IgD-negative memory B cell (primary cell): ENCODE measurements around the gene LMX1B. TPM values are rescaled to one million over a fixed set of nuclear protein-coding genes. Genes with fewer than 3 reads are reported as not detected.
"Not testable (repeated sequence)": the region's sequence is repeated elsewhere in the genome, so short reads cannot be mapped to it uniquely, and the experiment has no call there.

ENCODE experiments used
- H3K27ac Mint-ChIP-seq, 3 donors: one replicate each; pipeline ENCODE4 v1.8.0; 2020 to 2022; ENCODE audit warnings: mild to moderate bottlenecking in 3 of 3, mixed read lengths in 3 of 3, moderate library complexity in 1 of 3
- H3K27me3 Mint-ChIP-seq: one replicate; pipeline ENCODE4 v1.8.0; 2021; ENCODE audit warnings: mixed read lengths
- H3K36me3 Mint-ChIP-seq: one replicate; pipeline ENCODE4 v1.8.0; 2020; ENCODE audit warnings: mild to moderate bottlenecking, mixed read lengths
- H3K4me1 Mint-ChIP-seq, 3 donors: one replicate each; pipeline ENCODE4 v1.8.0; 2020 to 2022; ENCODE audit warnings: mixed read lengths in 3 of 3, mild to moderate bottlenecking in 1 of 3
- H3K4me3 Mint-ChIP-seq, 4 donors: one replicate each; pipeline ENCODE4 v1.8.0; 2020 to 2022; ENCODE audit warnings: mild to moderate bottlenecking in 4 of 4, mixed read lengths in 4 of 4, moderate library complexity in 3 of 4
- H3K9me3 Mint-ChIP-seq, 3 donors: one replicate each; pipeline ENCODE4 v1.8.0; 2020 to 2021; ENCODE audit warnings: mixed read lengths in 3 of 3, mild to moderate bottlenecking in 1 of 3
- polyA plus RNA-seq: library from polyadenylated mRNA; unstranded; fragments of 300-500 nt; fragmentation: Illumina TruSeq; gene quantifications from one replicate; pipeline ENCODE4 v1.2.3, GENCODE V29; 2021

LMX1B gene
- polyA plus RNA-seq, 1 donor from 2014 or later, result not detected

DNA sequence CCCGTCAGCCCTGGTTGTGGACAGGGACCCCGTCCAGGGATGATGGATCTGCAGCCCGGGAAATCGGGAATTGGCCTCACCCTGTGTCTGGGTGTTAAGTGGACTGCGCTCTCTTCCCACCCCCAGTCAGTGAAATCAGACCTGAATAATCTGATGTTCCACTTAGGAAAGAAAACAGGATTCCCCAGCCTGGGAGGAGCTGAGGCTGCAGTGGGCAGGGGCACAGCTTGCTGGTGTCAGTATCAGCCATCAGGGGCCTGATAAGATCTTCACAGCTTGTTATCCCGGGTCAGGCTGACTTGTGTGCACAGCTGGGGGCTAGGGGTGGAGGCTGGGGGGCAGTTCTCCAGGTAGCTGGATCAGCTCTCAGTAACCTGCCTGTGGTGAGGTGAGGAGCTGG lies 29.1 kb downstream of the LMX1B start:
- Mint-ChIP-seq H3K36me3 (no peaks in the 10 kb centered on the region), H3K27me3 (peaks cover 42% of the 10 kb centered on the region), H3K9me3 (no peaks in the 10 kb centered on the region), H3K4me1 (peaks cover 0 to 4% (median 1%) of the 10 kb centered on the region in 3 donors), H3K27ac (no peak overlapping the region), H3K4me3 (no peak overlapping the region)

DNA sequence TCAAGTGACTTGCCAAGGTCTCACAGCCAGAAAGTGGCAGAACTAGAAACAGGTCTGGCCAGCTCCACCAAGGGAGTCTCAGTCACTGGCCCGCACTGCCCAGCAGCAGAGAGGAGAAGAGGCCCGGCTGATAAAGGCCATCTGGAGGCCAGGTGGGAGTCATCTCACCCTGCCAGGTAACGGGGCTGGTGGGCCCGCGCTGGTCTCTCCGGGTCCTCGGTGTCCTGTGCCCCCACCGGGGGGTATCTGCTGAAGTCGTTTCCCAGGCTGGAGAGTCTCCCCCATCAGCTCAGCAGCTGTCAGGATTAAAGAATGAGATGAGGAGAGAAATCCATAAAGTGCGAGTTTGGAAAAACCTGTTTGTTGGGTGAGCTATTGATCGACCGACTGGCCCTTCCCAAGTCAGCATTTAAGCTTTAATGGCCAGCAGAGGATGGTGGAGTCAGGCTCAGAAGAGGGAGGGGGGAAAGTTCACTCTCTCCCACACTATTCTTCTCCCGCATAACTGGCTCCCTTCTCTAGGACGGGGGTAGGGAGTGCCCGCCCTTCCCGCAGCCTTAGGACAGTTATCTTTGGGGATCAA lies 30.3 kb downstream of the LMX1B start:
- Mint-ChIP-seq H3K36me3 (no peaks in the 10 kb centered on the region), H3K27ac (no peak overlapping the region), H3K27me3 (peaks cover 41% of the 10 kb centered on the region), H3K4me1 (peaks cover 0 to 1% (median 0%) of the 10 kb centered on the region in 3 donors), H3K4me3 (no peak overlapping the region), H3K9me3 (no peaks in the 10 kb centered on the region)

DNA sequence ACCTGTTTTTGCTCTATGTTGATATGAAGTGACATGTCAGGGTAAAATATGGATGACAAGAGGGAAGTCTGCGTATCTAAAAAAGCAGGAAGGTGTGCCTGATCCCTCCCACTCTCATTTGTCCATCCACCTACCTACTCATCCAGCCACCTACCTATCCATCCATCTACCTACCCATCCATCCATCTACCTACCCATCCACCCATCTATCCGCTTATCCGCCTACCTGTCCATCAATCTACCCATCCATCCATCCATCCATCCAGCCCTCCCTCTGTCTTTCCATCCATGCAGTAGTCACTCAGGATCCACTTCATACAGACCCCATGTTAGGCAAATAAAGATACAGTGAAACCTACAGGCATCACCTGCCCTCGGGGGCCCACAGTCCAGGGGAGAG lies 32.4 kb downstream of the LMX1B start:
- peaks cover 0 to 4% (median 0%) of the 10 kb centered on the region in 3 donors for H3K4me1 Mint-ChIP-seq
- no peak overlapping the region for H3K27ac Mint-ChIP-seq
- no peaks in the 10 kb centered on the region for H3K9me3 Mint-ChIP-seq
- H3K27me3 Mint-ChIP-seq, result peaks cover 47% of the 10 kb centered on the region
- H3K36me3 Mint-ChIP-seq, result no peaks in the 10 kb centered on the region
- peak overlapping the region in 1 of 4 donors; percentile 77 for H3K4me3 Mint-ChIP-seq

DNA sequence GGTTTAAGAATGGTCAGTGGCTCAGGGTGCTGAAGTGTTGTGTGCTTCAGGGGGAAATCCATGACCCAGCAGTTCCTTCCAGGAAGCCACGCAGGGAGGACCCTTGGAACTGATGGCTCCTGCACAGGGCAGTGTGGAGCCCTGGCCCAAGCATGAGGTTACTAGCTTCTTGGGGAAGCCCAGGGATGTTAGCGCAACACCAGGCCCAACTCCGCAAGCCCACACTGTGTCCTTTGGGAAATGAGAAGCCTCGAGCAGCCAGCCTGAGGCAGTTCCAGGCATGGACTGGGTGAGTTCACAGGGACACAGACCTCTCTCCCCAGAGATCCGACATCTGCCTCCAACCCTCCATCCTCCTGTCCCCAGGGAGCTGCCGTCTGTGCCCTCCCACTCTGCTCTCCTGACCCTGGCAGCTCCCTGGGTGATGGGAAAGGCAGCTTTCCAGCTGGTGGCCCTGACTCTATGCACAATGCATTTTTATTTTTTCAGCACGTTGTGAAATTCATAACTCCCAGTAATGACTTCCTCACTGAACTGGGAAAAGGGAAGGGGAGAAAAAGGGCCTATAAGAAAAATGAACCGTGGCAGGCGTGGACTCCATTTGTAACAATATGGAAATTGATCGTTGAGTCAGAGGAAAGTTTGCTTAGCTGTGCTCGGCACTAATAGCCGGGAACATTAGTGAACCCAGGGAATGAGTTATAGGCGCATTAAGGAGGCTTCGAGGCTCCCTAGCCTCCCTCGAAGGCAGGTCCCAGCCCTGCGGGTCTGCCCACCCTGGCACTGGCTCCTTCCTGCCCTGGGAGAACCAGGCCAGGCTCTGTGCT lies 34.1 kb downstream of the LMX1B start:
- Mint-ChIP-seq H3K36me3 (no peaks in the 10 kb centered on the region), H3K27me3 (peaks cover 46% of the 10 kb centered on the region), H3K4me1 (peaks cover 0 to 3% (median 0%) of the 10 kb centered on the region in 3 donors), H3K27ac (no peak overlapping the region), H3K4me3 (no peak overlapping the region), H3K9me3 (no peaks in the 10 kb centered on the region)

DNA sequence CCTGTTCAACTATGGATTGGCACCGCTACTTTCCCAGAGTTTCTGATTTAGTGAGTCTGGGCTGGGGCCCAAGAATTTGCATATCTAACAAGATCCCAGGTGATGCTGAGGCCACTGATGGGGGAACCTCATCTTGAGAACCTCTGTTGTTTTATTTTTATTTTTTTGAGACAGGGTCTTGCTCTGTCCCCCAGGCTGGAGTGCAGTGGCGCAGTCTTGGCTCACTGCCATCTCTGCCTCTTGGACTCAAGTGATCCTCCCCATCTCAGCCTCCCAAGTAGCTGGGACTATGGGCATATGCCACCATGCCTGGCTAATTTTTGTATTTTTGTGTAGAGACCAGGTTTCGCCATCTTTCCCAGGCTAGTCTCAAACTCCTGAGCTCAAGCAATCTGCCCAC lies 35.7 kb downstream of the LMX1B start:
- Mint-ChIP-seq H3K27me3 (peaks cover 48% of the 10 kb centered on the region), H3K9me3 (no peaks in the 10 kb centered on the region), H3K4me3 (no peak overlapping the region), H3K27ac (no peak overlapping the region), H3K4me1 (peaks cover 0 to 3% (median 0%) of the 10 kb centered on the region in 3 donors), H3K36me3 (no peaks in the 10 kb centered on the region)

DNA sequence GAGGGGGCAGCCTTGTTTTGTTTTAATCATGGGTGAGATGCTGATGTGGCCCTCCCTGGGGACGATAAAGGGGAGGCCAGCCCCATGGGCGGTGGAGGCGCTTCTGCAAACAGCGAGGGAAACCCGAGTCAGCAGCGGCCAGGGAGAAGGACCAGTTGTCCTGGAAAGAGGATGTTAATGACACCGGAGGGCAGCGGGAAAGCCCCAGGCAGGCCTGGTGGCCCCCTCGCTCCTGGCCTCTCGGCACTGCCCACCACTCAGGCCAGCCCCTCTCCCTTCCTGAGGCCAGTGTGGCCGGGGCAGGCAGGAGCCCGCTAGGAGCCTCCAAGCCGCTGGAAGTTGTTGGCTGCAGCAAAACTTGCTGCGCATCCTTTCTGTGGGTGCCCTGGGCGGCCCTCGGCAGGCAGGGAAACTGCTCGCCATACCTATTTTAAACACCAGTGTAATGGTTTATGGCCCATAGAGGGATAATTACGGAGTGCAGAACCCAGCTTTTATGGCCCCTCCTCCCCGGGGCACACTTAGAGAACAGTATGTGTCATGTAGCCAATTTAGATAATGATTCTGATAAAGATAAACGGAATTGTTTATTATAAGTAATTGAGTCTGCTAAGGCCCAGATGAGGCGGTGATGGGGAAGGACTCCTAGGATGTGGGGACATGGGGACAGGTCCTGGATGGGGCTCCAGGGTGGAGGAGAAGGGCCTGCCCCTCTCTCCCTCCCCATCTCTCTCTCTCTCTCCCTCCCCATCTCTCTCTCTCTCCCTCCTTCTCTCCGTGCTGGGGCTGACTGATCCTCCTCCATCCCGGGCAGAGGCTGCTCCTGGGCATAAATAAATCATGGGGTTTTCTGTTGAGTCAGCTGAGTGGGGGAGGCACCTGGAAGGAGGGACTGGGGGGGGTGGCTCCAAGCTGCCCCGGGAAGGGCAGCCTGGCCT lies 36.9 kb downstream of the LMX1B start:
- Mint-ChIP-seq H3K4me3 (no peak overlapping the region), H3K36me3 (no peaks in the 10 kb centered on the region), H3K9me3 (no peaks in the 10 kb centered on the region), H3K4me1 (peaks cover 0 to 3% (median 0%) of the 10 kb centered on the region in 3 donors), H3K27me3 (peaks cover 48% of the 10 kb centered on the region), H3K27ac (no peak overlapping the region)

DNA sequence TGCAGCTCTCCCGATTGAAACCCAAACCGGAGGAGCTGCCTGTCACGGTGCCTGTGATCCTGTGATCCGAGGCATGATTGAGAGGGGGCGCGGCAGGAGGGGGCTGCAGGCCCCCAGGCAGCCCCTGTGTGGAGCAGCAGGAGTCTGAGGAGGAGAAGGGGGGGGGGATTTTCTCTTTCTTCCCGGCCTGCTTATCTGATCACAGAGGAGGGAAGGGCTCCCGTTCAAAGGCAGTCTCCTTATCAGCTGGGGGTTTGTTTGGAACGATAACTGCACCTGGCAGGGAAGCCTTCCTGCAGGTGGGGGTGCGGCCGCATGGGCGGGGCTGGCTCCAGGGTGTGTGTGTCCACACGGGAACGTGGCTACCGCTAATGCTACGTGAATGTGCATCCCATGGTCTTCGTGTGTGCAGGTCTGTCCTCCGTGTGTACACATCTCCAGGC lies 38.4 kb downstream of the LMX1B start:
- H3K36me3 Mint-ChIP-seq, result no peaks in the 10 kb centered on the region
- no peaks in the 10 kb centered on the region for H3K9me3 Mint-ChIP-seq
- peaks cover 0 to 3% (median 0%) of the 10 kb centered on the region in 3 donors for H3K4me1 Mint-ChIP-seq
- H3K4me3 Mint-ChIP-seq, result no peak overlapping the region
- peaks cover 46% of the 10 kb centered on the region for H3K27me3 Mint-ChIP-seq
- H3K27ac Mint-ChIP-seq, result no peak overlapping the region

DNA sequence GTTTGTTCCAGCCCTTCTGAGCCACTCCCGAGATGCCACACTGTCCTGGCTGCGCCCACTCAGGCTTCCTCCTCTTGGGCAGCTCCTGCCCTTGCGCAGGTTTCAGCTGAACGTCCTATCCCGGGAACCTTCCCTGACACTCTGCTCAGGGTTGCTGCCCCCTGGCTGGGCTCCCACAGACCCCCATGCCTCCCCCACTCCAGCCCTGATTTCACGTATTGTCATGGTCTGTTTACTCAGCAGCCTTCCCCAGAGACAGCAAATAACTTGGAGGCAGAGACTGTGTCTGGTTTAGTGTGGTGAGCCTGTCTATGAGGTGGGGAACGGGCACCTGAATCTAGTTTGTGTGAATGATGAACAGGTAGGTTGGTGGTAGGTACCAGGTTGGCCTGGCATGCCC lies 40.4 kb downstream of the LMX1B start:
- Mint-ChIP-seq H3K36me3 (no peaks in the 10 kb centered on the region), H3K9me3 (no peaks in the 10 kb centered on the region), H3K27ac (no peak overlapping the region), H3K27me3 (peaks cover 40% of the 10 kb centered on the region), H3K4me3 (no peak overlapping the region), H3K4me1 (peaks cover 0 to 3% (median 0%) of the 10 kb centered on the region in 3 donors)

DNA sequence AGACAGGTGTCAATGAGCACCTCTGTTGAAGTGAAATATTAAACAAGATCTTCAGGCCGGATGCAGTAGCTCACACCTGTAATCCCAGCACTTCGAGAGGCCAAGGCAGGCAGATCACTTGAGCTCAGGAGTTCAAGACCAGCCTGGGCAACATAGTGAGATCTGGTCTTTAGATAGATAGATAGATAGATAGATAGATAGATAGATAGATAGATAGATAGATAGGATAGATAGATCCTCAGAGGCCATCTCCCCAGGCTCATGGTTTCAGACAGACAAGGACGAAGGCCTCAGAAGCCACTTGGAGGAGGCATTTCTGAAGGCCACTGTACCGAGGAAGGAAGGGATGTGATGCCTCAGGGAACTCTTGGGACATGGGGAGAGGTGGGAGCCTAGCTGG lies 42.5 kb downstream of the LMX1B start:
- not testable (repeated sequence) for H3K27ac Mint-ChIP-seq, H3K4me1 Mint-ChIP-seq, H3K4me3 Mint-ChIP-seq, H3K9me3 Mint-ChIP-seq, H3K36me3 Mint-ChIP-seq
- peaks cover 28% of the 10 kb centered on the region for H3K27me3 Mint-ChIP-seq

DNA sequence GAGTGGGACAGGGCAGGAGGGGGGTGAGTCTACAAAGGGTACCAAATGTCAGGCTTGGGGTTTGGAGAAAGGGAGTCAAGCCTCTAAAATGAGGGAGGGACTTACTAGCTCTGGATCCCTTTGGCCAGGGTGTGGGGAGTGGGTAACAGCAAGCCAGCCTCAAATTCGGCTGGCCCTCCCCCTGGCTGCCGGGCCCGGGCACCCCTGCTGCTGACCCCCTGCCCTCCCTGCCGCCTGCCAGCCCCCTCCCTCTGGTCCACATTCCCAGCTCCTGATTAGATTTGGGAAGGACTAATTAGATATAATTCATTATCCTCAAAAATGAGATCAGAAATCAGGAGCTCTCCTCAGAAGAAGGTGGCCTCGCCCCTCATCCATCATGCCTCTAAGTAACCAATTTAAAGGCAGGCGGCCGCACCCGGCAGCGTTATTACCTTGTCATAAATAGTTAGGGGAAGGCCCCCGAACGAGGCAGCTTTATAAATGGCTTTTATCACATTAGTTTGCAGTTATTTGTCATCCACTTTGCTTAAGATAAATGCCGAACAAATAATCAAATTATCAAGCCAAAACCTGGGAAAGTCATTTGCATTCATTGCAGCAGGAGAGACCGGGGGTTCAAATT lies 44.6 kb downstream of the LMX1B start:
- H3K27ac Mint-ChIP-seq, result no peak overlapping the region
- H3K4me3 Mint-ChIP-seq, result no peak overlapping the region
- H3K36me3 Mint-ChIP-seq, result no peaks in the 10 kb centered on the region
- H3K9me3 Mint-ChIP-seq, result no peaks in the 10 kb centered on the region
- H3K4me1 Mint-ChIP-seq, result no peaks in the 10 kb centered on the region
- H3K27me3 Mint-ChIP-seq, result peaks cover 20% of the 10 kb centered on the region

DNA sequence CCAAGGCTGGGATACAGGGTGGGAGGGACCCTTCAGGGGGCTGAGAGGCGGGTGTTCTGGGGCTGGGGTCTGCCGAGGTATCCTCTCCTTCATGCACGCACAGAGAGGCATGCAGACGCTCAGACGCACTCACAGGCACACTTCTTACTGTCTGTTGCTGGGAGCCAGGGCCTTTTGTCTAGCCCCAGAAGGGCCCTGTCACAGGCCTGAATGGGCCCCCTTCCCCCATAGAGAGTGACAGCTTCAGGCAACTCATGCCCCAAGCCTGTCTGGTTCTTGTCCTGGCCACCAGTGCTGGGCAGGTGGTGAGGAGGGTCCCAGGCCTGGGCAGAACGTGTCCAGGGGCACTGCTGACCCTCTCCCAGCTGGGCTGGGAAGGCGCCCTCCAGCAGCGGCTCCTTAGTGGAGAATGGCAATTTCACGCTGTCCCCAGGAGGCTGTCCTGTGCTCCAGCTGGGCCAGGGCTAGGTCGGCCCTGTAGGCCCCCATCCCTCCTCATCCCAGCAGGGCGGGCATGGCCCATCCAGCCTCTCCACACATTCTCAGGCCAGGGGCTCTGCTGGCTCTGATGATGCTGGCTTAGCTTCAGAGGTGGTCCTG lies 45.3 kb downstream of the LMX1B start:
- no peaks in the 10 kb centered on the region for H3K9me3 Mint-ChIP-seq
- H3K36me3 Mint-ChIP-seq, result no peaks in the 10 kb centered on the region
- no peak overlapping the region for H3K27ac Mint-ChIP-seq
- H3K4me1 Mint-ChIP-seq, result no peaks in the 10 kb centered on the region
- no peak overlapping the region for H3K4me3 Mint-ChIP-seq
- H3K27me3 Mint-ChIP-seq, result peaks cover 19% of the 10 kb centered on the region

DNA sequence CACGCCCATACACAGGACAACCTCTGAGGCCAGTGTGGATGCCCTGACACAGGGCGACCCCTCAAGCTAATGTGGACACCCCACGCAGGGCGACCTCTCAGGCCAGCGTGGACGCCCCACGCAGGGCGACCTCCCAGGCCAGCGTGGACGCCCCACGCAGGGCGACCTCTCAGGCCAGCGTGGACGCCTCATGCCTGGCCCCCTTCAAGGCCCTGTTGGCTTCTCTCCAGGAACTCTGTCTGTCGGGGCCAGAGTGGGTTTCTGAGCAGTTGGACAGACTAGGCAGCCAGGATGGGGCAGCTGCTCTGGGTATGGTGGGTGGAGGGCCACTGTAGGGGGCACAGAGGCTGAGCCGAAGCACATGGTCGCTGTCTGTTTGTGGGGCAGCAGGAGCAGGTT lies 47.4 kb downstream of the LMX1B start:
- Mint-ChIP-seq H3K9me3 (no peaks in the 10 kb centered on the region), H3K27me3 (peaks cover 23% of the 10 kb centered on the region)

DNA sequence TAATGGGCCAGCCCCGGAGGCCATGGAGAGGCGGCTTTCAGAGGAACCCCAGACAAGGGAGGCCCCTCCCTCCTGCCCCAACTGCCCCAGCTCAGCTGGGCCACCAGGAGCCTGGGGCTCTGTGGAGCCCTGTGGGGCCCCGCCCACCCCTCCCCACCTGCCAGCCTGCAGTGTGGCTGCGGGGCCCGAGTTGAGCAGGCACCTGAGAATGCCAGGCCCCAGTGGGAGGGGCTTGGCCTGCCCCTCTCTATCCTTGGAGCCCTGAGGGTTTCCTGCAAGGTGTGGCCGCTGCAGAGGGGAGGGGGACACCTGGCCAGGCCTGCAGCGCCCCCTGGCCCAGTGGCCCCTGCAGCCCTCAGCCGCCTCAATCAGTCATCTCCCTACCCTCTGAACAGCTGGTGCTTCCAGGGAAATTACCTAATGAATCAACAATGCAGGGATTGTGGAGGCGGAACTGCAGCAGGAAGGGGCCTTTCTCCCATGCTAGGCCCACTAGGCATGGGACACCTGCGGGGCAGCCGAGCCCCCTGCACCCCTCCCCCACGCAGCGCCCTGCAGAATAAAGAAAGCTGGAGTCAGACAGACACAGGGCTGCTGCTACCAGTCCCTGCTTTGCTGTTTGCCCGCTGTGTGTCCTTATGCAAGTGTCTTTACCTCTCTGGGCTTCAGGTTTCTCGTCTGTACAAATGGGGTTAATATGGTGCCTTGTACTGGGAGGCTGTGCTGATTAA lies 48.0 kb downstream of the LMX1B start:
- H3K27me3 Mint-ChIP-seq, result peaks cover 25% of the 10 kb centered on the region
- peaks cover 4 to 13% (median 8%) of the 10 kb centered on the region in 3 donors for H3K4me1 Mint-ChIP-seq
- H3K4me3 Mint-ChIP-seq, result no peak overlapping the region
- no peaks in the 10 kb centered on the region for H3K36me3 Mint-ChIP-seq
- no peak overlapping the region for H3K27ac Mint-ChIP-seq
- H3K9me3 Mint-ChIP-seq, result no peaks in the 10 kb centered on the region

More for the DNA sequence above, 47.4 kb downstream of the LMX1B start:
- H3K36me3 Mint-ChIP-seq, result no peaks in the 10 kb centered on the region
- peaks cover 0 to 8% (median 2%) of the 10 kb centered on the region in 3 donors for H3K4me1 Mint-ChIP-seq
- no peak overlapping the region for H3K27ac Mint-ChIP-seq
- H3K4me3 Mint-ChIP-seq, result no peak overlapping the region

DNA sequence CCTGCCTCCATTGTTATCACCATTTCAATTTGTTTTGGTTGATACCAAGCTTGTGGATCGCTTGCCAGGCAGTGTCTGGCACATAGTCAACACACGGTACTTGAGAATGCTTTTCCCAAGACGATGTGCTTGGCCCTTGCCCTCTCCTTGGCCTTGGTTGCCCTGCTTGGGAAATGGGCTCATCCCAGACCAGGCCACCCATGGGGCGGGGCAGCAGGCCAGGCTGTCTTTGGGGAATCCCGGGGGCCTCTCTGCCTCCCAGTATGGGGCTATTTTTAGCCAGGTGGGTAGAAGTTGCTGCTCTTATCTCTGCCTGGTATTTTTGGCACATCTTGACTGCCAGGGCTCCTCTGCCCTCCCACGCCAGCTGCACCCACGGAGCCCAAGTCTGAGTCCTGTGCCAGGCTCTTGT lies 49.9 kb downstream of the LMX1B start:
- Mint-ChIP-seq H3K36me3 (no peaks in the 10 kb centered on the region), H3K4me1 (peaks cover 5 to 13% (median 9%) of the 10 kb centered on the region in 3 donors), H3K9me3 (no peaks in the 10 kb centered on the region), H3K4me3 (no peak overlapping the region), H3K27me3 (peaks cover 24% of the 10 kb centered on the region), H3K27ac (no peak overlapping the region)
